Testis (tissue), 2 donors: Measurements from ENCODE around the gene PLIN4.

Source experiments
- CTCF ChIP-seq, 3 experiments: fragments of 450-650 bp in 2 of 3; fragments of 200-600 bp in 1 of 3; sonication (generic) in 1 of 3; IDR thresholded peaks; one replicate each; pipeline ENCODE4 v1.5.1; 2016 to 2019; ENCODE audit warnings: antibody characterized with exemption in 3 of 3, mild to moderate bottlenecking in 2 of 3, moderate library complexity in 1 of 3
- POLR2A ChIP-seq: fragments of 450-650 bp; IDR thresholded peaks from one replicate; pipeline ENCODE4 v1.6.1; 2017; ENCODE audit warnings: antibody characterized with exemption, mild to moderate bottlenecking, moderate library complexity

- no peak for TF ChIP-seq CTCF (IDR thresholded peaks at IDR 0.05)
- no peak for TF ChIP-seq POLR2A
These were observed 45.1 kb downstream of the PLIN4 start for GRCh38 chr19:4473011-4473762.
